ENCODE measurements around the gene CEP128.

Gene CEP128

DNA sequence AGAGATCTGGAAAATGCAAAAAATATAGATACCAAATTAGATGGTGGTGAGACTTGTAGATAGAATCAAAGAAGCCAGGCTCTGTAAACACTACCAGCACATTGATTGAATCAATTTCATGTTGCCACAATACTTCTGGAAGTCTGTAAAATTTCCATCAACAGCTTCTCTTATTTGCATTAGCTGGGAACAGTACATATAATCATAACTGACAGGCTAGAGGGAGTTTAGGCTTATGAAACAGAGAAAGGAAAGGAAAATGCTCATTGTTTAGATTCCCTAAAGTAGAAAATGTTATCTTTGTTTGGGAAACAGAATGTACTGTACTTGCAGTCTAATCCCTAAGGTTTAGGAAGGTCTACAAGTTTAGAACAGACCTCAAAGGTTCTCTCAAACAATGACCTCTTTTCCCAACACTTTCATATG, 335.2 kb downstream of the CEP128 start:
- no peak for DNase-seq

DNA sequence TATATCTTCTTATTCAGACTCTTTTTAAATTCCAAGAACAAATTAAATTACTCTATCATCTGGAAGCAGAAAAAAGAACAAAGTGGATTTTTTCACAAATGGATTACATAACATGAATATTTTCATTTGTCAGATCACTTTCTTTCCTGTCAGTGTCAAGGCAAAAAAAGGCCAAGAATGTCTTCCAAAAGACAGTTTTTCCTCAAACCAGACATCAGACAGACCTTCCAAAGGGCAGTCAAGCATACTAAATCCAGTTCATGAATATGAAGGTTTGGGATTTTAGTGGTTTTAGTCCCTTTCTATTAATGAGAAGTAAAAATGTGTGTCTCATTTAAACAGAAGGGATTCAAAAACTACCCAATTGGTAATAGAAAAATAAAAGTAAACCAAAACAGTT, 336.0 kb downstream of the CEP128 start:
- no peak for DNase-seq

DNA sequence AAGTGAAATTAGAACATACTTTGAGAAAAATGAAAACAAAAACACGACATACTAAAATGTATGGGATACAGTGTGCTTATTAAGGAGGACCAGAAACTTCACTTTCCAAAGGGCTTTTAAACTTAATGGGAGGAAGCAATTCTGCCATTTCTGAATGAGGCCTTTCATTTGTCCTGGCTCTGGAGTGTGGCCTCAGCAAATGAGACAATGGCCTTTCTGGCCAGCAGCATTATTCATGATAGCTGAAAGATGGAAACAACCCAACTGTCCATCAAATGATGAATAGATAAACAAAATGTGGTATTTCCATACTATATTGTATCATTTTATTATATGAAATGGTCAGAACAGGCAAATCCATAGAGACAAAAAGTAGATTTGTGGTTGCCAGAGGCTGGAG, 338.6 kb downstream of the CEP128 start:
- DNase-seq = no peak

DNA sequence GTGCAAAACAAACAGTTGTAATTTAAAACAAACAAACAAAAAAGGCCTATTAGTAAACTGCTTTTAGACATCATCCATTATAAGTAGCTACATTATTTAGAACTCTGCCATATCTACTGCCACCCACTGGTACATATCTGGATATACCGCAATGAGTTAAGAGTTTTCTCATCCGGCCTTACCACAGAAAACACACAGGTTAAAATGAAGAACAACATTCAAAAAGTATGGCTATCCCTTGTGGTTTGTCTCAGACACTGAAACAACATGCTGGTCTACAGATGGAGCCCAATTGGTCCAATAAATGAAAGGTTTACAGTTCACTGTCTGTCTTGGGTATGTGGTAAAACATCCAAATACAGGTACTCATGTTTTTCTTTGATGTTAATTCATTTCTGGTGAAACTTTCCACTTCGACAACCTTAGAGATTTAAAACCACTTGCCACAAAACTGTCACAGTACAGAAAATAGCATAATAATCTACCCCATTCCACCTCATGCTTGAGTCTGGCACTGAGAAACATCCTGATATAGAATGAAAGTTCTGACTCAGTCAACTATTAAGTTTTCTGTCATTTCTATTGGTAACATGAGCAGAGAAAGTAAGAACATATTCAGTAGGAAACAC, 354.3 kb downstream of the CEP128 start:
- peak in 1 of 2 experiments; percentile 40 for DNase-seq

DNA sequence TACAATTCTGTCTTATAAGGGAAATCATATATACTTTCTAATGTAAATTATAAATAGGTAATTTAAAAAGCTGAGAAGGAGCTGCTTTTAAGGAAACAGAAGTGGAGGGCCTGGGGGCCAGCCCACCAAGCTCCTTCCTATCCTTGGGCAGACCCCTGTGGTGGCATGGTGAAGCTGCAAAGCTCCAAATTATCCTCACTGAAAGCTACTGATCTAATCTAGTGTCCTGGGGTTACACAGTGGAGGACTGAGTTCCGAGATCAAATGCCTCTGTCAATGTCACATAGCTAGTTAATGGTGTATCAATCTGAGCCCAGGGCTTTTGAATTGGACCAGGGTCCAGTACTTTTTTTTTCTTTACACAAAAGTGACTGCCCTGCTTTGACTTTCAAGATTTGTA, 355.4 kb downstream of the CEP128 start:
- no peak for DNase-seq

DNA sequence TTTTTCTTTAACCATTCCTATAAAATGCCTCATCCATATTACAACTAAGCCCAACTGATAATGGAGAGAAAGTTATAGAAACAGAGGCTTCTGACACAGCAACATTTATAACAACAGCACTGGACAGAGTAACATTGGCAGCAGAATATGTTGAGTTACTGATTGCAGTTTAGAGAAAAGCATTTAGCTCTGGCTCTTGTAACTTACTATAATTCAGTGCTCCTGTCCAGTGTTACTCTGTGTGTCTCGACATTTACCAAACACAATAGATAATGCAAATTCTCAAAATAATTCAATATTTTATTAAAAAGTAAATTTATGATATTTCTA, 356.1 kb downstream of the CEP128 start:
- no peak for DNase-seq

DNA sequence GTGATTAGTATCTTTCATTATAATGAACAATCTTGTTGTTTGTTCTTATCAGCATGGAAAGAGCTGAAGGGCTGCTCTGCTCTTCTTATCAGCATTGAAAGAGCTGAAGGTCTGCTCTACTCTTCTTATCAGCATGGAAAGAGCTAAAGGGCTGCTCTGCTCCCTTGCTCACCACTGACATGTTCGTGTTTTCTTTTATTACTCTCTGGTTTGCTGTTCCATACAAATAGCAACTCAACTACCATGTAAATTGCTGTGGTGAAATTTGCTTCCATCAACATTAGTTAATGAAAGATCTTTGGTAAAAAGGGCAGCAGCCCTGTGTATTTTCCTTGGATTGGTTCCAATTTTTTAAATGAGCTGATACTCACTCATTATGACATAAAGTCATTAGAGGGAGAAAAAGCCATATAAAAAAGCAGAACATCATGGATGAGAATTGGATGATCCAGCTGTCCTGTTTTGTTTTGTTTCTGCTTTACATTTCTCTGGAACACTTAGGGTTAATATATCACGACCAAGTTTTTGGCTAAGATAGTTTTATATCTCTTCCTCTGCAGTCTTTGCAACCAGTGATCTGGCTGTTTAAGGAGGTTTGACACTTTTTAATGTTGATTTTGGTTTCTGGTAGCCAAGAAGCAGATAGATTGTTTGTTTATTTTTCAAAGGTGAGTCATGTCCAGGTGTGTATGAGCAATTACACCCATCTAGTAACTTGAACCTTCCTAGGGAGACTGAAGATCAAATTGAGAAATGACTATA, 356.6 kb downstream of the CEP128 start:
- no peak for DNase-seq

DNA sequence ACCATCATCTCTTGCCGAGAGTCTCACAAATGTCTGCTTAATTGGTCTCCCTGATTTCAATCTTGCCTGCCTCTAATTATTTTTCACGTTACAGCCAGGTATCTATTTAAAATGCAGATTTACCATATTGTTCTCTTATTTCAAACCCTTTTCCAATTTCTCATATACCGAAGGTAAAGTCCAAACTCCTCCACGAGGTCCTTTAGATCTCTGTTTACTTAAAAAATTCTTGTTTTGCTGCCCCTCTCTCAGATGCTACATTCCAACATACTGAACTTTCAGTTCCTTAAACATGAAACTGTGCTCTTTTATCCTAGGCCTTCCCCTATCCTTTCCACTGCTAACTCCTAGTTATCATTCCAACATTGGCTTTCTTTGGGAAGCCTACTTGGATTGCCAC, 363.9 kb downstream of the CEP128 start:
- no peak for DNase-seq

DNA sequence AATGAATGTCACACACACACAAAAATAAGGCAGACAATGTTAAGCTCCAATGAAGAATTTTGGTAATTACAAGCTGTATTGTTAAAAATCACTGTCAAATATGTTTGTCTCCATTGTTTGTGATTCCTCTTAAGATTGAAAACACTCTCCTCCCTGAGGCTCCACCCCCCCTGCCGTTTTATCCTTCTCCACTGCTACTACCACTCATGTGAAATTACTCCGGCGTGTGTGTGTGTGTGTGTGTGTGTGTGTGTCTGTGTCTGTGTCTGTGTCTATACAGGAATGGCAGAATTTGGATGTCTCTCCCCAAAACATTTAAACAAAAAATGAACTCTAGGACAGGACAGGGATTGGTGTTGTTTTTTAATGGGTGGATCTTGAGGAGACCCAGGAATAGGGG, 365.1 kb downstream of the CEP128 start:
- DNase-seq = no peak

DNA sequence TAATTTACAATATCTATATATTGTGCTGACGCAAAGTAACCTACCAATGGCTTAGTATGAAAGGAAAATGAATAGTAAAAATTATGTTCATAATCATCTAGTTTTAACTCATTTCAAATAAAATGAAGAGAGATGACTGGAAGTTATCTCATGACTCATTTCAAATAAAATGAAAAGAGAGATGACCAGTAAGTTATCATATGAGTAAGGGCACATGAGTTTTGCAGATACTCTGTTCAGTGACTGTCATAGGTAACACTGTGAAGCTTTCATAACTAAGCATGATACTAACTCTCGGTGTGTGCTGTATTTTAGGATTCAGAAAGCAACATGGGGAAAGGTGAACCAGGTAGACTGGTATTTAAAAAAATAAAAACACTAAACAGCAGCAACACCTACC, 365.8 kb downstream of the CEP128 start:
- DNase-seq = no peak

DNA sequence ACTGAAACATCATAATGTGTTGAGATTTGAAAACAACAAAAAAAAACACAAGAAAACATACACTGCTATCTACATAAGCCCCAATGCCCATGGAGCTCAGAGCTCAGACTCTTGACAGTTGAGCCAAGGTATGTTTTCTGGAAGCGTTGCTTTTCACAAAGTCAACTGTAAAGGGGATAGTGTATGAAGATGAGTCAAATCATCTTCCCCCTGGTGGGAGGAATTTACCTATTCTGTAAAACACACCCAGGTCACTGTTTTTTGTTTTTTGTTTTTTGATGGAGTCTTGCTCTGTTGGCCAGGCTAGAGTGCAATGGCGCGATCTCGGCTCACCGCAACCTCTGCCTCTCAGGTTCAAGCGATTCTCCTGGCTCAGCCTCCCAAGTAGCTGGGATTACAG, 368.9 kb downstream of the CEP128 start:
- no peak for DNase-seq

DNA sequence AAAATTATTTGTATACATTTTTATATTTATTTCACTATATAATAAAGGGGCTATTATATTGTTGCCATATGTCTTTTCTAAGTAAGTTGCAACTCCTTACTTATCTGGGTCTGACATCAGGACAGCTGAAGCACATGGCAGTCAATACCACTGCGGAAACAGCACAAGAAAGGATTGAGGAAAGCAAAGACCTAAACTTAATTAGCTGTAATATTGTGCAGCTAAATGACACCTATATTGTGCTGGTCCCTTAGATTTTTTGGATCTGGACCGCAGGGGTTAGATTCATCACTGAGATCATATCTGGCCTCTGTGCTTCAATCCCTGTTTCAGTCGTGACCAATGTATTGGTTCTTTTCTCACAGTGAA, 370.6 kb downstream of the CEP128 start:
- no peak for DNase-seq

DNA sequence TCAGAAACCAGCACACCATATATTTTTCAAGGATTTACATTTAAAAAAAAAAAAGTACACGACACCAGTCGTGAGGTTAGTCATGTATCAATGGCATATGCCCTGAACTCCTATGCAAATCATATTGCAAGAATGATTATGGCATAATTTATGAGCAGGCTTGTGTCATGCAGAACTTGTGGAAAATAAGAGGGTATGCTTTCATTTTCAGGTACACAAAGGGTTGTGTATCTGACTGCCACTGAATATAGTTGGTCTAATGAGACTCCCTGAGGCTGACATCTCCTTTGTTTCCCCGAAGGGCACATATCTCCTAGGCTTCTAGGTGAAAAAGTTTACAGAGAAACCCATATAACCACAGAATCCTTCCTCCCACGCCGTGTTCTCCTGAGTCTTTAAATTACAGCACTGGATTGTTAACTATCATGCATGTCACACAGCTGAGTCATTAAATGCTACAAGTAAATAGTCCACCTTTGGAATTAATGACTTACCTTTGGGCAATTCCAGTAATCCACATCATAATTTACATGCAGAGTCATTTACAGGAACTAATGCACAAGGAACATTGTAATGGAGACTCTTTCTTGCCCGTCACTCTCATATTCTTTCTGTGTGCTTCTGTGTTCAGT, 373.5 kb downstream of the CEP128 start:
- no peak for DNase-seq

DNA sequence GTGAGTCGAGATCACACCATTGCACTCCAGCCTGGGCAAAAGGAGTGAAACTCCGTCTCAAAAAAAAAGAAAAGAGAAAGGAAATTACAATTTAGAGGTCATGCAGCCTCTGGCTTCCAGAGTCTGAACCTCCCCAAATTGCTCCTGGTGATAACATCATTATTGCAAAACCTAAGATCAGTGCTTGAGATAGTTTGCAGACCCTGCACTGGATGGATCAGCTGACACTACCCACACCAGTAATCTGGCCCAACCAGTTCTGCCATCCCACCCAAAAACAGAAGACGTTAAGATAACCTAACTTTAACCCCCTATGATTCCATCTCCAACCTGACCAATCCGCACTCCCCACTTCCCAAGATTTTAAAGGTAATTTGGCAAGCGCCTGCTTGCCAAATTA, 376.5 kb downstream of the CEP128 start:
- DNase-seq = no peak

DNA sequence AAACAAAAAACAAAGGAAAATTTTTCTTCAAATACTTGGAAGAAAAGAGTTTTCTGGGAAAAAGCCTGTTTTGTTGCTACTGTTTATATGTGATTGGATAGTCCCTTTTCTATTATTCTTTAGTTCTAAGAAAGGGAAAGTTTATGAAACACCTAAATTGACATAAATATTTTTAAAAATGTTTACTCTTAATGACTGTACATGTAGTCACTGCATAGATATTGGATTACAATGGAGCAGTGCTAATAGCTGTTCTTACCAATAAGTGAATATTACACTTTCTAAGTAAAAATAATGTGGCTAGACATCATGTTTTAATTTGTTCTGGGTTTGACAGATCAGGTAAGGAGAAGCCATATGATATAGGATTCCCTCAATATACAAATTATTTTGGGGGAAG, 377.5 kb downstream of the CEP128 start:
- no peak for DNase-seq

DNA sequence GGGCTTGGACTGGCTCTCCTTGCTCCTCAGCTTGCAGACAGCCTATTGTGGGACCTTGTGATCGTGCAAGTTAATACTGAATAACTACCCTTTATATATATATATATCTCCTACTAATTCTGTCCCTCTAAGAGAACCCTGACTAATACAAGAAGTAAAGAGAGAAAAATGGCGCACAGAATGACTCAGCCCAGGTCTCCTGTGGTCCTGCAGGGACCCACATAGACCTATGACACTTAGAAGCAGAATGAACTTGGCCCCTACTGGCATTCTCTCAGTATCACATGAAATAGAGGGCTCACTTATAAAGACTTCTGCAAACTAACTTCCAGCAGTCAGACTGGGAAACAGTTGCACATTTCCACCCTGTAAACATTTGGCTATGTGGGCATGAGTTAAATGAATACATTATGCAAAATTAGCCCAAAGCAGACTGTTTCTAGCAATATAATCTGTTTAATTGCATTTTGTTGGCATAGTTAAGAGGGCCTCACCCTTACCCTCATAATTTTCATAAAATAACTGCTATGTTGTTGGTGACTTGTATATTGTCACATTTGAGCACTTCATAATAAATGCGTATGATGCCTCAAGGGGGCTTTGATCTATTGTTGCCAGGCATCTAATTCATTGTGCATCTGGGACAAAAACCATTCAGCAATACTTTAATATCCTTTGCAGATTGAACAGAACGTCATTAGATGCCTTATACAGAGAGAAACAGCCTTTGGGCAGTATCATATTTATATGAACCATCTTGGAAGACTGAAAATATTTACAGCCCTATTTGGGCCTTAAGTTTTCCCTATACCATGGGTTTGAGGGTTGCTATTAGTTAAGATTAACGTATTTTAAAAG, 380.5 kb downstream of the CEP128 start:
- no peak for DNase-seq

DNA sequence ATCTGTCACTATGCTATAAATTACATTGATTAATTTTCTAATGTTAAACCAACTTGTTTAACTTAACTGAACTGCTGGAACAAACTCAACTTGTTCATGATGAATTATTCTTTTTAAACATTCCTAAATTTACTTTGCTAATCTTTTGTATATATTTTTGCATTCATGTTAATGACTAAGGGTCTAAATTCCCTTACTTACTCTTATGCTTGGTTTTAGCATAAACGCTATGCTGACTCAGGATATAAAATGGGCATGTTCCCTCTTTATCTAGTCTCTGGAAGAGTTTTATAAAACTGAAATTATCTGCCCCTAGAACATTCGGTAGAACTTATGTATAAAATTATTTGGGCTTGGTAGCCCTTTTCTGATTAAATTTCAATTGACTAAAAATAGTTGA, 387.4 kb downstream of the CEP128 start:
- DNase-seq = no peak

DNA sequence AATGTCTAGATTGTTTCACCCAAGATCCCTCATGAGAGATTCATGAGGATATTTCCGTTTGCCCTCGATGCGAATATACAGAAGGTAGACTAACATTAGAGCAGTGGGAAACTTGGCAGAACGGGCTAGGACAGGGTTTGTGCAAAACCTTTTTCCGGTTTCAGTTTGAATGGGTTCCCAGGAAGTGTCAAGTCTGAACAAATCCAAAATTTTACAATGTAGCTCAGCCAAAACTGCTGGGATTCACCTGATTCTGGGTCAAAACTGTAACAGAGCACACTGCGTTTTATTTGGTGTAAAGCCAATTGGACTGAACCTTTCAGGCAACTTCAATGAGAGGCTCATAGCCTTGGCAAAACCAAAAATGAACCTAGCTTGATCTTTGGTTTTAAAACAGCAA, 392.4 kb downstream of the CEP128 start:
- DNase-seq = peak in 1 of 2 experiments; percentile 33

DNA sequence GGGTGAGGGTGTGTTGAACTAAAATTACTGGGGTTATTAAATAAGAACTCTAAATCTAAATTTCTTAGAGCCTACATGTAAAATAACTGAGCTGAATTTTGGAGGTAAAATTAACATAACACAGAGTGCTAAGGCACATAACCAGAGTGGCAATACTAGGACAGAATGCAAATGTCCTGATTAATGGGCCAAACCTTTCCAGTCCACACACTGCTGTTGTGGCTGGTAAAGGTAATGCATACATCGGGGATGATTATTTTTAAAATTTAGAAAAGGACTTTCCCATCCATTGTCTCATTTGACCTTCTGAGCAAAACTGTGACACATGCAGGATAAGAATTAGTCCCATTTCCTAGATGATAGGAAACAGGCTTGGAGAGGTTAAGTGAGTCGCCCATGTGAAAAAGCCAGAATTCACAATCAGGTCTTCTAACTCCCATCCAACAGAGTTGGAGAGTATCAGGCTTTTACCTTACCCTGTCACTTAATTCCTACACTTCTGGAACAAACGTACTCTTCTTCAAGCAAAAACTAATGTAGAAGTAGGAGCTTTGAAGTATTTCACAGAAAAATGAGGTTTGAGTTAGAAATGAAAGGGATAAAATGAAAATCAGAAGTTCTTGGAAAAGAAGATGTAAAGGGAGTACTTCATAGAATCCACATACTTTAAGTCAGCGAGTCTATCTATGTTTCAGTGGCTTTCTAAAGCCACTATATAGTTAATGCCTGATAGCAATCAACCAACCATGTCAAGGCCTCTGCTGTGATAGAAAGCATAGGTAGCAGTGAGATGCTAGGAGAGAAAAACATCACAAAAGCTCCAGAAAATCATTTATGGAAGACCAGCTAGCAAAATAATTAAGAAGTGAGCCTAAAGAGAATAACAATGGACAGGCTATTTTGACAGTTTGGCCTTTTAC, 395.3 kb downstream of the CEP128 start:
- DNase-seq = no peak

DNA sequence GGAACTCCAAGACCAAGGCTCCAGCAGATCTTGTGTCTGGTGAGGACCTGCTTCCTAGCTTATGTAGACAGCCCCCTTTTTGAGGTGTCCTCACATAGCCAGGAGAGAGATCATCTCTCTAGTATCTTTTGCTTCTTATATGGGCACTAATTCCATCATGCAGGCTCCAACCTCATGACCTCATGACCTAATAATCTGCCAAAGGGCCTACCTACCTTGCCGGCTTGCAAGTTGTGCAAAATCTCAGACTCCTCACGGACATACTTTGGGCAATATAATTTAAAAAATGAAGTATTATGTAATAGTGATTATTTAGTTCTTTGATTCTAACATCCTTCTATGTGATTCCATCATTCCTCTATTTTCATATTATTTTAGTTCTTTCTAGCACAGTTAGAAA, 397.2 kb downstream of the CEP128 start:
- DNase-seq = no peak

DNA sequence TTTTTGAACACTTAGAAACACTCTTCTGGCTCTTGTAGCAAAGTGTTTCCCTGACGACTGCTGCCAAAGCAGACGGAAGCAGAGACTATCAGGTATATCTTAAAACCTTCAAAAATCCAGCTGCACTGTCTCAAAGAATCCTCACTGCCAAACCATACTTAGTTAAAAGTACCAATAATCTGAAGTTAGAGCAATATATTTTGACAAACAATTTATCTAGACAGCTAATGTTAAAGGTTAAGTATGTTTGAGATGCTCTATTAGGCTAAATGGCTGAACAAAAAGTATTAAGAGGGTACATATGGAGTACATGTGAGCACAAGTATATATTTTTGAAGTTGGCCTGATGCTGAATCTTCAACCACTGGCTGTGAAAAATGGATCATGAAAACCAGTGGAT, 398.3 kb downstream of the CEP128 start:
- DNase-seq = no peak

DNA sequence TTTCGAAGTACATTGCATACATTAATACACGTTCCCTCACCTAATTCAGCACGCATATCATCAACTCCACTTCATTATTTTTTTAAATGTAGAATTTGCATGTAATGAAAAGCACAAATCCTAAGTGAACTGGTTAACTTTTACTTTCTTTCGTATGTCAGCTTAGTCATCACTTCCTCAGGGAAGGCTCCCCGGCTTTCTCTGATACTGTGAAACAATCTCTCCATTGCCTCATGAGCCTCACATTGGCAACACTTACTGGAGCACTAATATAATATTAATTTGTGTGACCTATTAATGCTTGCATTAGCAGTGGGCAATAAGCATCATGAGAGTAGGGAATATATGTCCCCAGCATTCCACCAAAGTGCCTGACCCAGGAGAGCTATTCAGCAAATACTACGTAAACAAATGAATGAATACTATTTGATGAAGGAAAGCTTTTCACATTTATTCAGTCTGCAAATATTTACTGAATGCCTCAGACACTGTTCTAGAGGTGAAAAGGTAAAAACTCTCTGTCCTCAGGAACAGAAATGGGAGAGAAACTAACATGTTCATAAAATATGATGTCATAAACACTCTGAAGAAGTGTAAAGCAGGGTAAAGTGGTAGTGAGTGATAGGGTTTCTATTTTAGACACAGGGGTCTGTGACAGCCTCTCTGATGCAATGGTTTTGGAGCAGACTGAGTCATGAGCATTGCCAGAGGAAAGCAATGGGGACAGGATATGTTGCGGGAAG, 402.7 kb downstream of the CEP128 start:
- DNase-seq = no peak
